ENCODE measurements around the gene NFATC4. TPM values are rescaled to one million over a fixed set of nuclear protein-coding genes. Genes with fewer than 3 reads are reported as not detected.

The NFATC4 gene
- total RNA-seq, 2 donors from 2014 or later: 24.8 to 34.1 TPM

- no peaks in the 10 kb centered on the region for H3K27me3 Mint-ChIP-seq (ENCODE audit: insufficient read depth)
- TF ChIP-seq, protein P1, sequence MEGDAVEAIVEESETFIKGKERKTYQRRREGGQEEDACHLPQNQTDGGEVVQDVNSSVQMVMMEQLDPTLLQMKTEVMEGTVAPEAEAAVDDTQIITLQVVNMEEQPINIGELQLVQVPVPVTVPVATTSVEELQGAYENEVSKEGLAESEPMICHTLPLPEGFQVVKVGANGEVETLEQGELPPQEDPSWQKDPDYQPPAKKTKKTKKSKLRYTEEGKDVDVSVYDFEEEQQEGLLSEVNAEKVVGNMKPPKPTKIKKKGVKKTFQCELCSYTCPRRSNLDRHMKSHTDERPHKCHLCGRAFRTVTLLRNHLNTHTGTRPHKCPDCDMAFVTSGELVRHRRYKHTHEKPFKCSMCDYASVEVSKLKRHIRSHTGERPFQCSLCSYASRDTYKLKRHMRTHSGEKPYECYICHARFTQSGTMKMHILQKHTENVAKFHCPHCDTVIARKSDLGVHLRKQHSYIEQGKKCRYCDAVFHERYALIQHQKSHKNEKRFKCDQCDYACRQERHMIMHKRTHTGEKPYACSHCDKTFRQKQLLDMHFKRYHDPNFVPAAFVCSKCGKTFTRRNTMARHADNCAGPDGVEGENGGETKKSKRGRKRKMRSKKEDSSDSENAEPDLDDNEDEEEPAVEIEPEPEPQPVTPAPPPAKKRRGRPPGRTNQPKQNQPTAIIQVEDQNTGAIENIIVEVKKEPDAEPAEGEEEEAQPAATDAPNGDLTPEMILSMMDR (conservative IDR thresholded peaks at IDR 0.05): no peak
- Histone ChIP-seq H3K27me3 (ENCODE audit: control insufficient read depth, insufficient read depth, low read length, poor library complexity, severe bottlenecking) (no peaks in the 10 kb centered on the region), H3K9me3 (ENCODE audit: control insufficient read depth, low read length) (no peaks in the 10 kb centered on the region), H3K27ac (ENCODE audit: low read depth, low read length) (no peak overlapping the region), H3K4me3 (ENCODE audit: low read length) (no peak overlapping the region), H3K9ac (ENCODE audit: extremely low read depth, low read length, poor library complexity, severe bottlenecking) (no peak overlapping the region), H3K4me1 (ENCODE audit: control insufficient read depth, insufficient read depth, low read length) (no peaks in the 10 kb centered on the region), H3K36me3 (ENCODE audit: control insufficient read depth, insufficient read depth, low read length) (no peaks in the 10 kb centered on the region)
- 94 to 95% methylated on average over 8 to 18 of the region's 18 CpGs for WGBS, 2 experiments (ENCODE audit: insufficient coverage in 1 of 2, insufficient read length in 1 of 2)
- H3K4me1 Mint-ChIP-seq: peaks cover 26% of the 10 kb centered on the region
- DNase-seq: no peak
- H3K27ac Mint-ChIP-seq: no peak overlapping the region
- no peaks in the 10 kb centered on the region for H3K9me3 Mint-ChIP-seq
- H3K36me3 Mint-ChIP-seq (ENCODE audit: low read depth): peaks cover 1% of the 10 kb centered on the region
- H3K4me3 Mint-ChIP-seq: no peak overlapping the region
These were observed 39.8 kb downstream of the NFATC4 start for GRCh38 chr14:24407608-24408325.

DNA sequence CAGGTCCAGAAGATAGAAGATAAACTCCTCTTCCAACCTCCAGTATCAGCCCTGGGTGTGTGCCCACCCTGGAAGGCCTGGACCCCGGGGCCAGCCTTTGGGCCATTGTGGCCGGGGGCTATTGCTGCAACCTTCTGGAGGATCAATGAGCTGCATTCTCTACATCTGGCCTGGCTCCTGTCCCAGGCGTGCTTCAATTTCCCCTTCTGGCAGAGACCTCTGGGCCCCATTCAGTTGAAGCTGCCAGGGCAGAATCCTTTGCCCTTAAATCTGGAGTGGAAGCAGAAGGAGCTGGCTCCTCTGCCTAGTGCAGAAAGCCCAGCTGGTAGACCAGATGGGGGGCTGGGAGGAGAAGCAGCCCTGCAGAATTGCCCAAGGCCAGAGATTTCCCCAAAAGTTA lies 40.8 kb downstream of the NFATC4 start:
- no peak overlapping the region for H3K4me3 ChIP-seq (ENCODE audit: low read length)

DNA sequence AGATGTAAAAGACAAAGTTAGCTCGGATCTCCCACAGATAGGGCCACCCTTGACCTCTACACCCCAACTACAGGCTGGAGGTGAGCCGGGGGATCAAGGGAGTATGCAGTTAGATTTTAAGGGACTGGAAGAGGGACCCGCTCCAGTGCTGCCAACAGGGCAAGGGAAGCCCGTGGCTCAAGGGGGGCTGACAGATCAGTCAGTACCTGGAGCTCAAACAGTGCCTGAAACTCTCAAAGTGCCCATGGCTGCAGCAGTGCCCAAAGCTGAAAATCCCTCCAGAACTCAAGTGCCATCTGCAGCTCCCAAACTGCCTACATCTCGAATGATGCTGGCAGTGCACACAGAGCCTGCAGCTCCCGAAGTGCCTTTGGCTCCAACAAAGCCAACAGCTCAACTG lies 41.2 kb downstream of the NFATC4 start:
- 86 to 92% methylated on average over 2 to 6 of the region's 6 CpGs for WGBS, 2 experiments (ENCODE audit: insufficient coverage in 1 of 2, insufficient read length in 1 of 2)
- no peak overlapping the region for H3K27ac ChIP-seq (ENCODE audit: low read depth, low read length)
- no peak overlapping the region for H3K27ac Mint-ChIP-seq

More for the DNA sequence above, 40.8 kb downstream of the NFATC4 start:
- Histone ChIP-seq H3K9ac (ENCODE audit: extremely low read depth, low read length, poor library complexity, severe bottlenecking) (no peak overlapping the region), H3K9me3 (ENCODE audit: control insufficient read depth, low read length) (no peaks in the 10 kb centered on the region), H3K4me1 (ENCODE audit: control insufficient read depth, insufficient read depth, low read length) (no peaks in the 10 kb centered on the region), H3K36me3 (ENCODE audit: control insufficient read depth, insufficient read depth, low read length) (no peaks in the 10 kb centered on the region), H3K27me3 (ENCODE audit: control insufficient read depth, insufficient read depth, low read length, poor library complexity, severe bottlenecking) (no peaks in the 10 kb centered on the region), H3K27ac (ENCODE audit: low read depth, low read length) (no peak overlapping the region)
- Mint-ChIP-seq H3K27me3 (ENCODE audit: insufficient read depth) (no peaks in the 10 kb centered on the region), H3K36me3 (ENCODE audit: low read depth) (peaks cover 5% of the 10 kb centered on the region), H3K27ac (no peak overlapping the region), H3K4me3 (no peak overlapping the region), H3K9me3 (no peaks in the 10 kb centered on the region), H3K4me1 (peaks cover 17% of the 10 kb centered on the region)
- WGBS, 2 experiments (ENCODE audit: insufficient coverage in 1 of 2, insufficient read length in 1 of 2): 91 to 94% methylated on average over 3 of the region's 3 CpGs
- TF ChIP-seq, protein P1 (conservative IDR thresholded peaks at IDR 0.05): no peak
- DNase-seq: no peak

More for the DNA sequence above, 41.2 kb downstream of the NFATC4 start:
- Mint-ChIP-seq H3K4me1 (peaks cover 13% of the 10 kb centered on the region), H3K9me3 (no peaks in the 10 kb centered on the region), H3K27me3 (ENCODE audit: insufficient read depth) (no peaks in the 10 kb centered on the region), H3K36me3 (ENCODE audit: low read depth) (peaks cover 6% of the 10 kb centered on the region), H3K4me3 (no peak overlapping the region)
- Histone ChIP-seq H3K4me1 (ENCODE audit: control insufficient read depth, insufficient read depth, low read length) (no peaks in the 10 kb centered on the region), H3K27me3 (ENCODE audit: control insufficient read depth, insufficient read depth, low read length, poor library complexity, severe bottlenecking) (no peaks in the 10 kb centered on the region), H3K9ac (ENCODE audit: extremely low read depth, low read length, poor library complexity, severe bottlenecking) (no peak overlapping the region), H3K36me3 (ENCODE audit: control insufficient read depth, insufficient read depth, low read length) (no peaks in the 10 kb centered on the region), H3K4me3 (ENCODE audit: low read length) (no peak overlapping the region), H3K9me3 (ENCODE audit: control insufficient read depth, low read length) (no peaks in the 10 kb centered on the region)
- no peak for DNase-seq
- TF ChIP-seq, protein P1 (conservative IDR thresholded peaks at IDR 0.05): no peak
